Measurements from ENCODE around the gene BARHL1.

GRCh38 chr9:132605387-132605786 is 23.0 kb downstream of the BARHL1 start:
- no peak for TF ChIP-seq CTCF (IDR thresholded peaks at IDR 0.05; ENCODE audit: insufficient read depth, low read length, poor library complexity, severe bottlenecking)
- TF ChIP-seq EZH2phosphoT487 (conservative IDR thresholded peaks at IDR 0.05; ENCODE audit: low read length) = no peak

All from SU-DHL-6 (cell line).